Measurements from ENCODE around the gene FLRT2. TPM values are rescaled to one million over a fixed set of nuclear protein-coding genes. Genes with fewer than 3 reads are reported as not detected.

The FLRT2 gene
- total RNA-seq, 1 donor from 2014 or later: 0.17 TPM

DNA sequence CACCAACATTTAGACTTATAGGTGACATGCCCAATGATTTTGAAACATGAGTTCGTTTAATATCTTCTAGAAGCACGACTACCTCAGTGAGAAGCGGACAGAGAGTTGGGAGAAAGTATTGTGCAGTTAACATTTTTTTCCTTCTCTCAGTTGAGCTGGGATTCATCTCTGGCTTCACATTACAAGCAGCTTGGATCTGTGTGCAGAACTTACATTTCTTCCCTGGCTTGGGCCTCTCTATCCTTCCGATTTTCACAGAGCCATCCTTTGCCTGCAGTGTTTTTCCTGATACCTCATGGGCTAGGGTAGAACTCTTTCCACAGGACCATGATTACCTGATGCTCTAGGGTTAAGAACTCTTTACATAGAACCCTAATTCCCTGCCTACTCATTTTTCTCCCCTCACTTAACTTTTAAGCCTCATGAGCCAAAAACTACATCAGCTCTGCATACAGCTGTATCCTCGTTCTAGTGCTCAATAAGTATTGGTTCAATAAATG, 86.5 kb downstream of the FLRT2 start:
- TF ChIP-seq, protein P1, sequence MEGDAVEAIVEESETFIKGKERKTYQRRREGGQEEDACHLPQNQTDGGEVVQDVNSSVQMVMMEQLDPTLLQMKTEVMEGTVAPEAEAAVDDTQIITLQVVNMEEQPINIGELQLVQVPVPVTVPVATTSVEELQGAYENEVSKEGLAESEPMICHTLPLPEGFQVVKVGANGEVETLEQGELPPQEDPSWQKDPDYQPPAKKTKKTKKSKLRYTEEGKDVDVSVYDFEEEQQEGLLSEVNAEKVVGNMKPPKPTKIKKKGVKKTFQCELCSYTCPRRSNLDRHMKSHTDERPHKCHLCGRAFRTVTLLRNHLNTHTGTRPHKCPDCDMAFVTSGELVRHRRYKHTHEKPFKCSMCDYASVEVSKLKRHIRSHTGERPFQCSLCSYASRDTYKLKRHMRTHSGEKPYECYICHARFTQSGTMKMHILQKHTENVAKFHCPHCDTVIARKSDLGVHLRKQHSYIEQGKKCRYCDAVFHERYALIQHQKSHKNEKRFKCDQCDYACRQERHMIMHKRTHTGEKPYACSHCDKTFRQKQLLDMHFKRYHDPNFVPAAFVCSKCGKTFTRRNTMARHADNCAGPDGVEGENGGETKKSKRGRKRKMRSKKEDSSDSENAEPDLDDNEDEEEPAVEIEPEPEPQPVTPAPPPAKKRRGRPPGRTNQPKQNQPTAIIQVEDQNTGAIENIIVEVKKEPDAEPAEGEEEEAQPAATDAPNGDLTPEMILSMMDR (conservative IDR thresholded peaks at IDR 0.05; ENCODE audit: low read depth, low read length): no peak
- no peak overlapping the region for H3K4me3 ChIP-seq (ENCODE audit: low read depth, low read length)
- no peak for DNase-seq (ENCODE audit: low read depth)

DNA sequence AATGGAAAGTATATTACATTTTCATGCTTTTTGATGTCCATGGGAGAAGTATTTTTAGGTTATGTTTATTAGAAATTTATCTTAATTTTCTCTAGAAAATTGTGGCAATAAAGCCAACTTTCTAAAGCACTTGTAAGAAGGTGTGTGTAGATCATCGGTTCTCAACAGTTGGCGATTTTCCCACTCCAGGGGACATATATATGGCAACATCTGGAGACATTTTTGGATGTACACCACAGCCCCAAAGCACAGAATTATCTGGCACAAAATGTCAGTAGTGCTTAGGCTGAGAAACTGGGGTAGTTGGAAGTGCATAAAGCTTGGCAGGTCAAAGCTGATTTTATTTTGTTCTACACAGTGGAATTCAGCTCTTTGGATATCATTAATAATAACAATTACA, 86.9 kb downstream of the FLRT2 start:
- TF ChIP-seq, protein P1 (conservative IDR thresholded peaks at IDR 0.05; ENCODE audit: low read depth, low read length): no peak
- no peak overlapping the region for H3K4me3 ChIP-seq (ENCODE audit: low read depth, low read length)
- no peak for DNase-seq (ENCODE audit: low read depth)

DNA sequence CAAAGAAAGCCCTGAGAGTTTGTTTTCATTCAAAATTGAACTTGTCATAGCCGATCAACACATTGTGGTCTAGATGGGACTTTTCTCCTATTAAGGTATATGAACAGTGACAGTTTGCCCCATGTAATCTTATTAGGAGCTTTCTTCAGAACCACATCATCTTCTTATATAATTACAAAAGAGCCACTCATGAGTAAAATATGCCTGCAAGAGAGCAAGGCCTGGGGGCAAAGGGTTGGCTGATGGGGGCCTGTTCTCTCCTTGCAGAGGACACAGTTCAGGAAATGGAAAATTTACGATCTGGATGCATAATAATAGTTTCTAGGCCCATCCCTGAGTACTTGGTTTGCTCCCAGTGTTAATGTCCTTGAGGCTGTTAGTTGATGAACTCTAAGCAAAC, 87.8 kb downstream of the FLRT2 start:
- TF ChIP-seq, protein P1 (conservative IDR thresholded peaks at IDR 0.05; ENCODE audit: low read depth, low read length): no peak
- no peak for DNase-seq (ENCODE audit: low read depth)

GRCh38 chr14:85618390-85618789, 88.4 kb downstream of the FLRT2 start:
- TF ChIP-seq, protein P1 (conservative IDR thresholded peaks at IDR 0.05; ENCODE audit: low read depth, low read length): no peak
- no peak for DNase-seq (ENCODE audit: low read depth)
- no peak overlapping the region for H3K4me3 ChIP-seq (ENCODE audit: low read depth, low read length)

More for the DNA sequence above, 87.8 kb downstream of the FLRT2 start:
- no peak overlapping the region for H3K4me3 ChIP-seq (ENCODE audit: low read depth, low read length)

DNA sequence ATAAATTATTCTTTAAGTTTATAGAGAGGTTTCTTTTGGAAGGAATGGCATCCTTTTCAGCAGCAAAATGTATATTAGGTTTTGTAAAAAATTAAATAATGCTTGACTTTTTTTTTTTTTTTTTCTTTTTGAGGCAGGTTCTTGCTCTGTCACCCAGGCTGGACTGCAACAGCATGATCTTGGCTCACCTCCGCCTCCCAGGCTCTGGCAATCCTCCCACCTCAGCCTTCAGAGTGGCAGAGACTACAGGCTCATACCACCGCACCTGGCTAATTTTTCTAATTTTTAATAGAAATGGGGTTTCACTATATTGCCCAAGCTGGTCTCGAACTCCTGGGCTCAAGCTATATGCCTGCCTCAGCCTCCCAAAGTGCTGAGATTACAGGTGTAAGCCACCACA, 89.0 kb downstream of the FLRT2 start:
- no peak overlapping the region for H3K4me3 ChIP-seq (ENCODE audit: low read depth, low read length)
- no peak for DNase-seq (ENCODE audit: low read depth)
- TF ChIP-seq, protein P1 (conservative IDR thresholded peaks at IDR 0.05; ENCODE audit: low read depth, low read length): no peak

DNA sequence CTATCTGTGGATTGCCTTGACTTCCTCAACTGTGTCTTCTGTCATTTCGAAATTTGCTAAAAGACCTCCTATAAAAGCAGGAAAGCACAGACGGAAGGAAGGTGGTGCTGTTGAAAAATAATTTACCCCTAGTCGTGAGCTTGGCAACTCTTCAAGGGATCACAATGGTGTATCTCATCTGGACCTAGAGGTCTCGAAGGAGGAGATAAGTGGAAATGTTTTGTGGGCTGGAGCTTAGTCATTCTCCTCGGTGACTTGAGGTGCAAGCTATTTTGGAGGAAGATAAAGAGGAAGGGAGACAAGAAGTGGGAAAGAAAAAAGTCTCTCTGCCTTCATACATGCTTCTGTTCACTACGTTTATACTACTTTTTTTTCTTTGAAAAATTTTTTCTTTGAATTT, 89.9 kb downstream of the FLRT2 start:
- H3K4me3 ChIP-seq (ENCODE audit: low read depth, low read length): no peak overlapping the region
- TF ChIP-seq, protein P1 (conservative IDR thresholded peaks at IDR 0.05; ENCODE audit: low read depth, low read length): no peak
- DNase-seq (ENCODE audit: low read depth): no peak

- no peak overlapping the region for H3K4me3 ChIP-seq (ENCODE audit: low read depth, low read length)
- TF ChIP-seq, protein P1 (conservative IDR thresholded peaks at IDR 0.05; ENCODE audit: low read depth, low read length): no peak
- no peak for DNase-seq (ENCODE audit: low read depth)
These were observed 91.0 kb downstream of the FLRT2 start for GRCh38 chr14:85620947-85621346.

Data from epithelial cell of proximal tubule (primary cell).